Epidermal melanocyte (primary cell): ENCODE data around the gene MROH9.
A peak's percentile ranks its signal among the peaks of the same experiment; 100 is the strongest.
"Not testable (repeated sequence)": the region's sequence is repeated elsewhere in the genome, so short reads cannot be mapped to it uniquely, and the experiment has no call there.

Source experiments
- DNase-seq: peaks from one replicate; pipeline ENCODE4 v3.0.0; 2011; ENCODE audit warnings: low spot score; ENCODE audit not compliant: insufficient read length

Gene MROH9, protein sequence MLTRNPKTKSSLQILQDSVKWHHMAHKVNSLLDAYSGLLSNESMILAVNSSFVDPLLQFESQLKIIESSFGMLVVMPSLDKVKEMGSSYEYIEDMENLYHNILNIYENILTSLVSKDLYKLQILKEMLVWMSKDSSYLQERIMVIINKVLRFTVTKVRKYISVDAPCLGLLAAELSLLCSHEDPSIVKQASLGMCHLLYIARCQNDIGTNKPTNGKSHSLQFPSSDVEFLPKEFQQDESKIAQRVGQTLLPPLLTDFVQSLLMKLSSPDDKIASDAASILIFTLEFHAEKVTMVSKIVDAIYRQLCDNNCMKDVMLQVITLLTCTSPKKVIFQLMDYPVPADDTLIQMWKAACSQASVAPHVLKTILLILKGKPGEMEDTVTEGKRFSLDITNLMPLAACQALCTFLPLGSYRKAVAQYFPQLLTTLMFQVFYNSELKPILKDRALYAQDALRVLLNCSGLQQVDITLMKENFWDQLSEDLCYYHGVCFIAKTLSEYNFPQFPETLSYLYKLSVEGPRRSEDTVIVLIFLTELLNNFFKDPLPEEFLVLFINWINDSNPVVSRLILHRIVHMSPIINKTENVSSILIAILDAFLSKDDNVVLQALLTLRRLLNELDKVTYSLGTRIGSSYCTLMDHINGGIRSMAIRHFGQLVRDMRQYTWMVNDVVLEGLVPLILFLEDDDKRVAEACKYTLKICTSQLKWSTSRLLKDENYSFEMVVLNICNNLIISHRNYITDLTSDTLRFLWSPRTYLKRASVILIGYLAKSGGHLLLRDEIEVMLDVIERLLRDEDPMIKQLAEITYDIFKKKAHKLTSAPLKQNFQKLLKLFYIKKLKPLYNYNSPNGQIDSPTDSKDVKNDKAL

GRCh38 chr1:170935231-170935630, at the start of gene MROH9:
MROH9 (plus strand) TSS chr1:170935534; CDS start chr1:170945557, 10,023 bp downstream.
- DNase-seq: no peak

DNA sequence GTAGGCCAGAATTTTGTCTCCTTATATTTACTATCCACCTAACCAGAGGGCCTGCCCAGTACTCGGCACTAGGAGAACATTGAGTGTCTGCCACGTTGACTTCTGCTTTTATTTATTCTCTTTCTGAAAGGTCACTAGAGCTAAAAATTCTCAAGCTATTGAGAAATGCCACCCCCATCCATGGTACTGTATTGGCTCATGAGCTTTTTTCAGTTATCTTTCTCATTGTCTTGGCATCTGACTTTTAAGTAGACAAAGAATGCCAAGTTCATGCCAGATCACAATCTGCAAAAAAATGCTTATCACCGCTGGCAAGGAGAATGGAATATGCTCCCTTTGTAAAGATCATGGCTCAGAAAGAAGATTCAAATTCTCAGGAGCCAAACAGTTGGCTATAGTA, 49.8 kb upstream of the MROH9 start:
- no peak for DNase-seq

DNA sequence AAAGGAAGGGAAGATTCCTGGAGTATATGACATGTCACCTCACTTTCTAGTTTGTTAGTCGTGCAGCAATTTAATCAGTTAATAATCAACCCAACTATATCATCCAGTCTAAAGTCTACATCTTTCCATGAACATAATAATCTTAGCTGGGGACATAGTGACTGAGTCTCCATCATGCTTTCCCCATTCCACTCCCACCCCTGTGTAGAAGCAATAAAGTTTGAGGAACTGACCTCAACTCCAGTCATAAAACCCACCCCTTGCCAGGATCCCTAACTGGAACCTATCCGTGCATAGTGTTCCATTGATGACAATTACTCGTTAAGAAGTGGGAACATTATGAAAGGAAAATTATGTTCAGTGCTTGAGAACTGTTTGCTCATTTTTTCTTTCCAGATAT, 48.9 kb upstream of the MROH9 start:
- no peak for DNase-seq

GRCh38 chr1:170887726-170888125, 47.6 kb upstream of the MROH9 start:
- DNase-seq: no peak

DNA sequence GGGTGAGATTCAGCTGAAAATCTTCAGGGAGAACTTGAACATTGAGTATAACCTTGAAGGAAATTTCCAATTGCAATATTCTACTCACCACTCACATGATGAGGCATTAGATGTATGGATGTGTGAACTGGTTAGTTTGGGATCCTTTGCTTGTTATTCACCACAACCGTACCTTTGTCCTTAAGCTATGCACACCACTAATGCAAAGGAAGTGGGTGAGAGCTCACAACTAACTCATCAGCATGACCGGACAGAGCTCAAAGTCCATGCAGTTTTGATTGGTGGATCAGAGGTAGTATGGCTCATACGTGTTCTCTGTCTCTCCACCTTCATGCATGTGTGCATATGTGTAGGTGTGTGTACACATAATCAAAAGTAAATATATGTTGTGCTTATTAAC, 43.5 kb upstream of the MROH9 start:
- no peak for DNase-seq

- DNase-seq: no peak
Observed at GRCh38 chr1:170893655-170894297, 41.6 kb upstream of the MROH9 start.

DNA sequence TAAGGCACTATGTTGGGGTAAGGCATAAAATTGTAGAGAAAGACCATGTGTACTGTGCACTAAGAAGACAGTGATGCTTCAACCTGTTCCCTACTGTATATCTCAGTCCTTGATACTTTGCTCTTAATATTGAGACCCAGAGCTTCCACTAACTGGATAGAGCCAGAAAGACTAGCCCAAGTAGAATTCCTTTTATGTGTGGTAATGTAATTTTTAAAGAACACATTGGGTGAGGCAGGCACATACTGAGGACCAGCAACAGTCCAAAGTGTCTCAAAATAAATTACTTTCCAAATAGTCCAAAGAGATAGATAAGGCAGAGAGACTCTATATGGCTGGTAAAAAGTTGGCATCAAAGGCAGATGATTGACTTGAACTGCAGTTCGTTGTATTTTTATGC, 31.4 kb upstream of the MROH9 start:
- no peak for DNase-seq

DNA sequence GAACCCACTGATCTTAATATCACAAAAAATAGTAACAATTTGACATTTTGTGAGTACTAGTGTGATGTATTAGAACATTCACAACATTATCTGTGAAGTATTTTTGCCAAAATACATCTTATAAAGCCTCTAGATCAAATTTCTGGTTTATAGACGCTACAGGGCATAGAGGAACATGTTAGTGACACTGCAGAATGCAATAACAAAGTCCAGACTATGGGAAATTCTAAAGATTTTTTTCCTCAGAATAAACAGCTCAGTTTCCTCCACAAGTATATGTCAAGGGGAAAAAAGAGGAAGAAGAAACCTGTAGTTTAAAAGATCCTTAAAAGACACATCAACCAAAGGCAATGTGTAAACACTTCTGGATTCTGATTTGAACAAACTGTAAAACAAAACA, 26.4 kb upstream of the MROH9 start:
- DNase-seq: no peak

- DNase-seq: no peak
Observed at GRCh38 chr1:170910273-170910672, 25.1 kb upstream of the MROH9 start.

- DNase-seq: no peak
Observed at GRCh38 chr1:170917373-170917772, 18.0 kb upstream of the MROH9 start.

GRCh38 chr1:170924656-170925055, 10.7 kb upstream of the MROH9 start:
- DNase-seq: not testable (repeated sequence)

- DNase-seq: no peak
Observed at GRCh38 chr1:170927955-170928840, 7.1 kb upstream of the MROH9 start.

DNA sequence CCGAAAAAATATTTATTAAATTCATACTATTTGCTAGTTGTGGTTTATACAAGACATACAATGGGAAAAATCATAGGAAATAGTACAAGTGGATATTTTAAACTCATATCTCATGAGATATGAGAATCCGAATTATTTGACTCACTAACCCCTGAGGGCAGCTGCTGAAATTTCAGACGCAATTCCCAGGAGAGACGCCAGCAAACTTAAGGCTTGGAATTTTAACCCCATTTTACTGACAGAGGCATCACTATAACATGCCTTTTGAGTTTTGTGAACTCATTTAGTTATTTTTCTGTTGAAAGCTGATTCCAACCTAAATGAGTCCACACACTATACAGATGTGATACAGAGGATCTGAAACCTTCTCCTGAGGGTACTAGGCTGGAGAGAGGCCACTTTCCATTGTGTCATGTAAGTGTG, 5.9 kb upstream of the MROH9 start:
- no peak for DNase-seq

GRCh38 chr1:170929835-170930554, 5.3 kb upstream of the MROH9 start:
- DNase-seq: peak; percentile 50

DNA sequence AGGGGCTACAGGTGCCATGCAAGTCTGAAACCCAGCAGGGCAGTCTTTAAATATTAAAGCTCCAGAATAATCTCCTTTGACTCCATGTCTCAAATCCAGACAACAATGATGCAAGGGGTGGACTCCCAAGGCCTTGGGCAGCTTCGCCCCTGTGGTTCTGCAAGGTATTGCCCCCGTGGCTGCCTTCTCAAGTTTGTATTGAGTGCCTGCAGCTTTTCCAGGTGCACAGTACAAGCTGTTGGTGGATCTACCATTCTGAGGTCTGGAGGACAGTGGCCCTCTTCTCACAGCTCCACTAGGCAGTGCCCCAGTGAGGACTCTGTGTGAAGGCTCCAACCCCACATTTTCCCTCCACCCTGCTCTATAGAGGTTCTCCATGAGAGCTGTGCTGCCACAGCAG, 3.7 kb upstream of the MROH9 start:
- no peak for DNase-seq

GRCh38 chr1:170932236-170932635, 3.1 kb upstream of the MROH9 start:
- no peak for DNase-seq

- DNase-seq: no peak
Observed at GRCh38 chr1:170938281-170938680, 2.9 kb downstream of the MROH9 start.

GRCh38 chr1:170939476-170939875, 4.1 kb downstream of the MROH9 start:
- DNase-seq: no peak

DNA sequence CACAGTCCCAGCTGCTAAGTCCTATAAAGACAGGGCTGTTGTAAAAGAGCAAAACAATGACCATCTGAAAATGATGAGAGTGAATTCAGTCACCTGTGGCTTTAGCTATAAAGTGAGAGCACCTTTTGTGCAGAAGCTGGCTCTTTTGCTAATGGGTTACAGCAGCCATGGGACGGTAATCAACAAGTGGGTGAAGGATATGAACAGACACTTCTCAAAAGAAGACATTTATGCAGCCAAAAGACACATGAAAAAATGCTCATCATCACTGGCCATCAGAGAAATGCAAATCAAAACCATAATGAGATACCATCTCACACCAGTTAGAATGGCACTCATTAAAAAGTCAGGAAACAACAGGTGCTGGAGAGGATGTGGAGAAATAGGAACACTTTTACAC, 16.4 kb downstream of the MROH9 start:
- DNase-seq: not testable (repeated sequence)

DNA sequence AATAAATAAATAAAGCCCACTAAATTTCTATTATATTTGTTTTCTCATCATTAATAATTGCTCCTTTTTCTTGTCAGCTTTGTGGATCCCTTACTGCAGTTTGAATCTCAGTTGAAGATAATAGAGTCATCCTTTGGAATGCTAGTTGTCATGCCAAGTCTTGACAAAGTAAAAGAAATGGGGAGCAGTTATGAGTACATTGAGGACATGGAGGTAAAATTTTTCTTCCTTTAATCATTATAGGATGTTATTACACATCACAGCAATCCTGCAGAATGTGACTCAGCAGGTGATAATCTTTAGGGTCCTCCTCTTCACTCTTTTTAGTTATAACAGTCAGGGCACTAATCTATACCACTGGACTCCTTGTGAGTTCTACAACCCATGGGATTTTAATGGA, 24.1 kb downstream of the MROH9 start:
- no peak for DNase-seq
